ENCODE results near the gene PSD4. TPM values are rescaled to one million over a fixed set of nuclear protein-coding genes. Genes with fewer than 3 reads are reported as not detected.

The PSD4 gene
- total RNA-seq, 4 donors from 2014 or later: 48.2 to 193 (median 87.4) TPM

DNA sequence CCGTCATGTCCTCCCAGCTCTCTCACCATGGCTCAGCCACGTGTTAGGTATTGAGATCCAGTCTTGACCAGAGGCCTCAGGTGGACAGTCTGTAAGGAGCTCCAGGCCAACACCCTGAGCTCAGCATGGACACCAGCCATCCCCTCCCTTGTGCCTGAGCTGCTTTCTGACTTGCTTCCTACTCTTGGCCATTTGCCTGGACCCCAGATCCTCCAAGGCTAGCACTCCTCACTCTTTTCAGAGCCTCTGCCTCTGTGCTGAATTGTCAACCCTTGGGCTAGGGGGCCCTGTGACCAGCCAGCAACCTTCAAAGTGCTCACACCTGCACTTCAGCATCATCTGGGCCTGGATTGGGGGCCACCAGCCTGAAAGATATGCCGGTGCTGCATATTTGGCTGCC is 58.4 kb downstream of the PSD4 start:
- H3K9me3 ChIP-seq: no peaks in the 10 kb centered on the region
- TF ChIP-seq POLR2A (IDR thresholded peaks at IDR 0.05) (no peak), POLR2AphosphoS5 (IDR thresholded peaks at IDR 0.05) (no peak), EP300 (IDR thresholded peaks at IDR 0.05; ENCODE audit: low read depth) (no peak)
- TF ChIP-seq, protein P1, sequence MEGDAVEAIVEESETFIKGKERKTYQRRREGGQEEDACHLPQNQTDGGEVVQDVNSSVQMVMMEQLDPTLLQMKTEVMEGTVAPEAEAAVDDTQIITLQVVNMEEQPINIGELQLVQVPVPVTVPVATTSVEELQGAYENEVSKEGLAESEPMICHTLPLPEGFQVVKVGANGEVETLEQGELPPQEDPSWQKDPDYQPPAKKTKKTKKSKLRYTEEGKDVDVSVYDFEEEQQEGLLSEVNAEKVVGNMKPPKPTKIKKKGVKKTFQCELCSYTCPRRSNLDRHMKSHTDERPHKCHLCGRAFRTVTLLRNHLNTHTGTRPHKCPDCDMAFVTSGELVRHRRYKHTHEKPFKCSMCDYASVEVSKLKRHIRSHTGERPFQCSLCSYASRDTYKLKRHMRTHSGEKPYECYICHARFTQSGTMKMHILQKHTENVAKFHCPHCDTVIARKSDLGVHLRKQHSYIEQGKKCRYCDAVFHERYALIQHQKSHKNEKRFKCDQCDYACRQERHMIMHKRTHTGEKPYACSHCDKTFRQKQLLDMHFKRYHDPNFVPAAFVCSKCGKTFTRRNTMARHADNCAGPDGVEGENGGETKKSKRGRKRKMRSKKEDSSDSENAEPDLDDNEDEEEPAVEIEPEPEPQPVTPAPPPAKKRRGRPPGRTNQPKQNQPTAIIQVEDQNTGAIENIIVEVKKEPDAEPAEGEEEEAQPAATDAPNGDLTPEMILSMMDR (IDR thresholded peaks at IDR 0.05): no peak
- peaks cover 0 to 5% (median 0%) of the 10 kb centered on the region in 4 donors for H3K4me1 ChIP-seq
- in situ Hi-C loops (cut with MboI; ENCODE audit: low pct_ligation_motif_present in 1 of 4, low pct_unique_long_range_greater_than_20kb in 1 of 4, low sequenced_read_pairs in 3 of 4) (no loop called here), intact Hi-C loops (cut with DNase I; ENCODE audit: low total_unique reads) (loop anchor here (2.0 kb wide), 1 partner anchor 23 kb away; no protein-coding TSS in a partner anchor)
- no peak overlapping the region for H3K4me3 ChIP-seq
- H3K27ac ChIP-seq: no peak overlapping the region
- DNase-seq: no peak
- no peaks in the 10 kb centered on the region for H3K27me3 ChIP-seq
- H3K36me3 ChIP-seq: no peaks in the 10 kb centered on the region
- WGBS, 2 donors (ENCODE audit: low coverage in 1 of 2): 96% methylated on average over 3 of the region's 3 CpGs; no CpG with 5 or more reads in 1 of the 2 donors

DNA sequence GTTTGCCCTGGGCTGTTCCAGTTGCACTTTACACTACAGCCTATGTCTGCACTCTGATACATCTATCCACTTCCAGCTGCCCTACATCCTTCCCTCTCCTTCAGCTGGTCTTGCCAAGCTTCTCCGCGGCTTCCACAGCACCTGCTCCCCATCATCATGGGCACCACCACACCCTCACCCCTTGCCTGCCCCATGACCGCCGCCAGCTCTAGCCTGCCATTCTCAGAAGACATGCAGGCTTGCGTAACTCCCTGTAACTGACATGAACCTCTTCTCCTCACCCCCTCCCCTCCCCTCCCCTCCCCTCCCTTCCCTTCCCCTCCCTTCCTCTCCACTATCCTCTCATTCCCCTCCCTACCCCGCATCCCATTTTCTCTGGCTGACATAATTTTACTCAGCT is 59.0 kb downstream of the PSD4 start:
- Histone ChIP-seq H3K27me3 (no peaks in the 10 kb centered on the region), H3K9me3 (no peaks in the 10 kb centered on the region), H3K4me1 (peaks cover 0 to 5% (median 0%) of the 10 kb centered on the region in 4 donors), H3K36me3 (no peaks in the 10 kb centered on the region), H3K4me3 (no peak overlapping the region), H3K27ac (no peak overlapping the region)
- no peak for DNase-seq
- TF ChIP-seq POLR2AphosphoS5 (IDR thresholded peaks at IDR 0.05): no peak
- no peak for TF ChIP-seq POLR2A (IDR thresholded peaks at IDR 0.05)
- no peak for TF ChIP-seq EP300 (IDR thresholded peaks at IDR 0.05; ENCODE audit: low read depth)
- TF ChIP-seq, protein P1 (IDR thresholded peaks at IDR 0.05): no peak
- in situ Hi-C loops (cut with MboI; ENCODE audit: low pct_ligation_motif_present in 1 of 4, low pct_unique_long_range_greater_than_20kb in 1 of 4, low sequenced_read_pairs in 3 of 4): no loop called here
- intact Hi-C loops (cut with DNase I; ENCODE audit: low total_unique reads): loop anchor here (2.0 kb wide), 1 partner anchor 24 kb away; no protein-coding TSS in a partner anchor
- 89 to 100% methylated on average over 1 to 6 of the region's 6 CpGs for WGBS, 2 donors (ENCODE audit: low coverage in 1 of 2)

- Histone ChIP-seq H3K9me3 (no peaks in the 10 kb centered on the region), H3K4me1 (peaks cover 0 to 5% (median 0%) of the 10 kb centered on the region in 4 donors), H3K27me3 (no peaks in the 10 kb centered on the region), H3K36me3 (no peaks in the 10 kb centered on the region), H3K27ac (no peak overlapping the region), H3K4me3 (no peak overlapping the region)
- intact Hi-C loops (cut with DNase I; ENCODE audit: low total_unique reads) (loop anchor here (2.0 kb wide), 1 partner anchor 25 kb away; no protein-coding TSS in a partner anchor), in situ Hi-C loops (cut with MboI; ENCODE audit: low pct_ligation_motif_present in 1 of 4, low pct_unique_long_range_greater_than_20kb in 1 of 4, low sequenced_read_pairs in 3 of 4) (no loop called here)
- WGBS, 2 donors (ENCODE audit: low coverage in 1 of 2): 83 to 100% methylated on average over 3 to 9 of the region's 9 CpGs
- DNase-seq: no peak
- TF ChIP-seq EP300 (IDR thresholded peaks at IDR 0.05; ENCODE audit: low read depth) (no peak), POLR2A (IDR thresholded peaks at IDR 0.05) (no peak), POLR2AphosphoS5 (IDR thresholded peaks at IDR 0.05) (no peak)
- TF ChIP-seq, protein P1 (IDR thresholded peaks at IDR 0.05): no peak
Observed at GRCh38 chr2:113233593-113234550, 60.1 kb downstream of the PSD4 start.

GRCh38 chr2:113234721-113235346 is 61.1 kb downstream of the PSD4 start:
- Histone ChIP-seq H3K36me3 (no peaks in the 10 kb centered on the region), H3K27me3 (no peaks in the 10 kb centered on the region), H3K27ac (peak overlapping the region in 3 of 4 donors; percentile 73 to 83 (median 82)), H3K4me1 (peaks cover under 1 to 6% (median 3%) of the 10 kb centered on the region in 4 donors), H3K4me3 (peak overlapping the region in 3 of 4 donors; percentile 42 to 55 (median 55)), H3K9me3 (no peaks in the 10 kb centered on the region)
- TF ChIP-seq EP300 (IDR thresholded peaks at IDR 0.05; ENCODE audit: low read depth): no peak
- no peak for TF ChIP-seq POLR2A (IDR thresholded peaks at IDR 0.05)
- TF ChIP-seq, protein P1 (IDR thresholded peaks at IDR 0.05): no peak
- TF ChIP-seq POLR2AphosphoS5 (IDR thresholded peaks at IDR 0.05): no peak
- WGBS, 2 donors (ENCODE audit: low coverage in 1 of 2): 65 to 83% methylated on average over 4 to 16 of the region's 16 CpGs
- DNase-seq: no peak
- intact Hi-C loops (cut with DNase I; ENCODE audit: low total_unique reads) (no loop called here), in situ Hi-C loops (cut with MboI; ENCODE audit: low pct_ligation_motif_present in 1 of 4, low pct_unique_long_range_greater_than_20kb in 1 of 4, low sequenced_read_pairs in 3 of 4) (no loop called here)
